K562 (cell line): ENCODE results near the gene RALGPS1.

Source experiments
- MAFK ChIP-seq: IDR thresholded peaks from 2 replicates; pipeline ENCODE4 v1.6.1; 2011; ENCODE audit warnings: low read length, improper control_type of control experiment
- TAF1 ChIP-seq: IDR thresholded peaks from 2 replicates; pipeline ENCODE4 v1.6.1; 2011; ENCODE audit warnings: mild to moderate bottlenecking, low read length, moderate library complexity; ENCODE audit not compliant: insufficient read depth, control insufficient read depth, severe bottlenecking; ENCODE audit errors: extremely low read depth
- ZFP30 ChIP-seq: fragments of 250-450 bp; sonication (Bioruptor Pico); IDR thresholded peaks from 2 replicates; pipeline ENCODE4 v1.8.0; 2022; ENCODE audit warnings: moderate library complexity, mild to moderate bottlenecking, inconsistent platforms, borderline replicate concordance

- no peak for TF ChIP-seq TAF1
- TF ChIP-seq MAFK: no peak
- no peak for TF ChIP-seq ZFP30 (CRISPR knock-in tag)
Observed at GRCh38 chr9:127136081-127136879, 221.7 kb downstream of the RALGPS1 start.
